Activated naive CD4-positive, alpha-beta T cell (primary cell): ENCODE results near the gene OR12D3.
"Not testable (repeated sequence)": the region's sequence is repeated elsewhere in the genome, so short reads cannot be mapped to it uniquely, and the experiment has no call there.

Source experiments
- DNase-seq, 4 experiments: peaks; one replicate each; lab custom pipeline; 2025; lab: John Stamatoyannopoulos, UW

Gene OR12D3

GRCh38 chr6:29375191-29375590 is at the start of gene OR12D3:
Gene OR12D3 (minus strand): TSS chr6:29375291. CDS start chr6:29375287, 4 bp downstream.
- DNase-seq = no peak

- DNase-seq = no peak
Measured at GRCh38 chr6:29424575-29424974, 49.5 kb upstream of the OR12D3 start.

- no peak for DNase-seq
Measured at GRCh38 chr6:29424168-29424567, 49.1 kb upstream of the OR12D3 start.

GRCh38 chr6:29419516-29419915 is 44.4 kb upstream of the OR12D3 start:
- DNase-seq = no peak

- no peak for DNase-seq
Measured at GRCh38 chr6:29414588-29414987, 39.5 kb upstream of the OR12D3 start, which contains the start of gene OR12D1. Gene OR12D1 (plus strand): TSS chr6:29414928.

- no peak for DNase-seq
Measured at GRCh38 chr6:29403801-29404200, 28.7 kb upstream of the OR12D3 start.

GRCh38 chr6:29399525-29399924 is 24.4 kb upstream of the OR12D3 start:
- no peak for DNase-seq

- DNase-seq = no peak
Measured at GRCh38 chr6:29395331-29395730, 20.2 kb upstream of the OR12D3 start, which contains the start of gene OR12D2. Gene OR12D2 (plus strand): TSS chr6:29395631. CDS start chr6:29396700, 1,069 bp downstream.

- DNase-seq = no peak
Measured at GRCh38 chr6:29388533-29388932, 13.4 kb upstream of the OR12D3 start.

GRCh38 chr6:29376003-29376402 is 912 bp upstream of the OR12D3 start:
- no peak for DNase-seq

- no peak for DNase-seq
Measured at GRCh38 chr6:29368765-29369164, 6.3 kb downstream of the OR12D3 start, which contains the start of gene OR5V1. Gene OR5V1 (minus strand): TSS chr6:29368865. CDS start chr6:29356195, 12,670 bp downstream.

GRCh38 chr6:29355603-29356002 is 19.5 kb downstream of the OR12D3 start:
- DNase-seq = no peak

GRCh38 chr6:29354980-29355379 is 20.1 kb downstream of the OR12D3 start:
- no peak for DNase-seq

- not testable (repeated sequence) for DNase-seq
Measured at GRCh38 chr6:29349348-29349747, 25.7 kb downstream of the OR12D3 start.

GRCh38 chr6:29345380-29345779 is 29.7 kb downstream of the OR12D3 start:
- no peak for DNase-seq

- DNase-seq = no peak
Measured at GRCh38 chr6:29336269-29336668, 38.8 kb downstream of the OR12D3 start.

GRCh38 chr6:29332676-29333075 is 42.4 kb downstream of the OR12D3 start:
- DNase-seq = no peak

- no peak for DNase-seq
Measured at GRCh38 chr6:29325777-29326176, 49.3 kb downstream of the OR12D3 start.
